WTC11 (cell line): ENCODE measurements around the gene NOTCH2.

Source experiments
- TF ChIP-seq, protein P1 (sequence below): sonication (generic); formaldehyde crosslinking; IDR thresholded peaks from 2 replicates; pipeline ENCODE4 v1.8.1; 2023; ENCODE audit warnings: mild to moderate bottlenecking, missing genetic modification reagents, moderate library complexity
- TF ChIP-seq, protein P2 (sequence below): sonication (generic); formaldehyde crosslinking; IDR thresholded peaks from 2 replicates; pipeline ENCODE4 v1.8.0; 2022; ENCODE audit warnings: mild to moderate bottlenecking, missing genetic modification reagents

DNA sequence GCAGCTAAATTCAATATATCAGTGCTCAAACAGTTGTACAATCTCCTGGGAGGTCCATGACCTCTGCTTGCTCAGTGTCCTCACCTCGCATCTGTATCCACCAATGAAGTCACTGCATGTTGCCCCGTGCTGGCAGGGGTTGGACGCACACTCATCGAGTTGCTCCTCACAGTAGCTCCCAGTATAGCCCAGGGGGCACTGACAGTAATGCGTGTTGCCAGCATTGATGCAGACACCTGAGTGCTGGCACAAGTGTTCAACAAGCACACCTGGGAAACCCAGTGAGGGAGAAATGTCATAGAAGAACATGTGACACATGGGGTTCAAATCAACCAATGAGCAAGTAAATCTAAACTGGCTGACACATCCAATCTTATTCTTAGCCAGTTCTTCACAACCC, 132.3 kb downstream of the NOTCH2 start:
- TF ChIP-seq, protein P1, sequence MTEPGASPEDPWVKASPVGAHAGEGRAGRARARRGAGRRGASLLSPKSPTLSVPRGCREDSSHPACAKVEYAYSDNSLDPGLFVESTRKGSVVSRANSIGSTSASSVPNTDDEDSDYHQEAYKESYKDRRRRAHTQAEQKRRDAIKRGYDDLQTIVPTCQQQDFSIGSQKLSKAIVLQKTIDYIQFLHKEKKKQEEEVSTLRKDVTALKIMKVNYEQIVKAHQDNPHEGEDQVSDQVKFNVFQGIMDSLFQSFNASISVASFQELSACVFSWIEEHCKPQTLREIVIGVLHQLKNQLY (CRISPR knock-in tag), result no peak
- TF ChIP-seq, protein P2, sequence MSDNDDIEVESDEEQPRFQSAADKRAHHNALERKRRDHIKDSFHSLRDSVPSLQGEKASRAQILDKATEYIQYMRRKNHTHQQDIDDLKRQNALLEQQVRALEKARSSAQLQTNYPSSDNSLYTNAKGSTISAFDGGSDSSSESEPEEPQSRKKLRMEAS, result no peak
